AG10803 (cell line): ENCODE measurements around the gene TENM3.
A peak's percentile ranks its signal among the peaks of the same experiment; 100 is the strongest.

Experiments used
- DNase-seq: peaks from one replicate; pipeline ENCODE4 v3.0.0; 2010; ENCODE audit warnings: low read depth
- H3K4me3 ChIP-seq: 2 replicates; pipeline ENCODE4 v1.5.1; 2011; ENCODE audit warnings: mild to moderate bottlenecking, low read length, control low read depth
- TF ChIP-seq, protein P1 (sequence below): conservative IDR thresholded peaks from 2 replicates; pipeline ENCODE4 v1.5.1; 2011; ENCODE audit warnings: mild to moderate bottlenecking, low read length, control low read depth, inconsistent platforms

TENM3 gene

DNA sequence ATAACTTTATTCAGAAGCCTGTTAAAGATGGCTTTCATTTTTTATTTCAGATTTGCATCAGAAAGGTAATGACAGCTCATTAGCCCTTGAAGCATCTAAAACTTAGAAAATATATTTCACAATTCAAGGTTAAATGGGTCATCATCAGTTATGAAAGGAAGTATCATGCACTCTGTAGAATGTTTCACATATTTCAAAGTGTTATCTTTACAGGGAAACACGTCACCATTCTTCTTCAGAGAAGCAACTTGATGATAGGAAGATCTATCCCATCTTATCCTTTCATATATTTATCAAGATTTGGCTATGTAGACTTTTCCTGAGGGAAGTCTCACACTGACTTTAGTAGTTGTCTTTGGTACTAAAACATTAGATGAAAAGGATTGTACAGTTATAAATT is 277.8 kb downstream of the TENM3 start:
- no peak for DNase-seq
- TF ChIP-seq, protein P1, sequence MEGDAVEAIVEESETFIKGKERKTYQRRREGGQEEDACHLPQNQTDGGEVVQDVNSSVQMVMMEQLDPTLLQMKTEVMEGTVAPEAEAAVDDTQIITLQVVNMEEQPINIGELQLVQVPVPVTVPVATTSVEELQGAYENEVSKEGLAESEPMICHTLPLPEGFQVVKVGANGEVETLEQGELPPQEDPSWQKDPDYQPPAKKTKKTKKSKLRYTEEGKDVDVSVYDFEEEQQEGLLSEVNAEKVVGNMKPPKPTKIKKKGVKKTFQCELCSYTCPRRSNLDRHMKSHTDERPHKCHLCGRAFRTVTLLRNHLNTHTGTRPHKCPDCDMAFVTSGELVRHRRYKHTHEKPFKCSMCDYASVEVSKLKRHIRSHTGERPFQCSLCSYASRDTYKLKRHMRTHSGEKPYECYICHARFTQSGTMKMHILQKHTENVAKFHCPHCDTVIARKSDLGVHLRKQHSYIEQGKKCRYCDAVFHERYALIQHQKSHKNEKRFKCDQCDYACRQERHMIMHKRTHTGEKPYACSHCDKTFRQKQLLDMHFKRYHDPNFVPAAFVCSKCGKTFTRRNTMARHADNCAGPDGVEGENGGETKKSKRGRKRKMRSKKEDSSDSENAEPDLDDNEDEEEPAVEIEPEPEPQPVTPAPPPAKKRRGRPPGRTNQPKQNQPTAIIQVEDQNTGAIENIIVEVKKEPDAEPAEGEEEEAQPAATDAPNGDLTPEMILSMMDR = no peak
- H3K4me3 ChIP-seq = no peak overlapping the region

DNA sequence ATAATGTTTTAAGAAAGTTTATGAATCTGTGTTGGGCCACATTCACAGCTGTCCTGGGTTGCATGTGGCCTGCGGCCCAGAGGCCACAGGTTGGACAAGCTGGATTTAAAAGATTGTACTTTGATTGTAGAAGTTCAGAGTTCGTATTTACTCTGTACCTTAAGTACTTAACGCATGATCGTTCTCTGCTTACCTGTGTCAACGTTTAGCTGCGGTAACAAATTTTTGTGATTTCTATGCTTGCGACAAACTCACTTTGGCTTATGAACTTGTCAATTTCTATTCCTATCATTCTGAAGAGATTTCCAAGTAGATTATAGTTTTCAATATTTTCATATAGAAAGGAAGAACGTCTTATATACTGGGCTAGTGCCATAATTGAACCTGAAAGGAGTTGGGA is 285.6 kb downstream of the TENM3 start:
- no peak for DNase-seq
- H3K4me3 ChIP-seq = no peak overlapping the region
- TF ChIP-seq, protein P1 = no peak

DNA sequence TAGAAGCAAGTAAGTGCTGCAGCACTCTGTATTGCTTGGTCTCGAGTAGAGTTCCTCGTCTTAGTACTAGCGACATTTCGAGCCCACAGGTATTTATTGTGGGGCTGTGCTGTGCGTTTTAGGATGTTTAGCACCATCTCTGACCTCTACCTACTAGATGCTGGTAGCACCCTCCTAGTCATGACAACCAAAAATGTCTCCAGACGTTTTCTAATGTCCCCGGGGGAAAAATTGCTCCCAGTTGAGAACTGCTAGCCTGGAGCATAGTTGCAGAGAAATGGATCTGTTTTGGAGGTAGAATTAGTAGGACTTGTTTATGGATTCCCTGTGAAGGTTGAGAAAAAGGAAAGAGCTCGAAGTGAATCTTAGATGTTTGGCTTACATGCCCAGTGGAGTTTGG is 287.2 kb downstream of the TENM3 start:
- no peak for DNase-seq
- H3K4me3 ChIP-seq = no peak overlapping the region
- TF ChIP-seq, protein P1 = no peak

DNA sequence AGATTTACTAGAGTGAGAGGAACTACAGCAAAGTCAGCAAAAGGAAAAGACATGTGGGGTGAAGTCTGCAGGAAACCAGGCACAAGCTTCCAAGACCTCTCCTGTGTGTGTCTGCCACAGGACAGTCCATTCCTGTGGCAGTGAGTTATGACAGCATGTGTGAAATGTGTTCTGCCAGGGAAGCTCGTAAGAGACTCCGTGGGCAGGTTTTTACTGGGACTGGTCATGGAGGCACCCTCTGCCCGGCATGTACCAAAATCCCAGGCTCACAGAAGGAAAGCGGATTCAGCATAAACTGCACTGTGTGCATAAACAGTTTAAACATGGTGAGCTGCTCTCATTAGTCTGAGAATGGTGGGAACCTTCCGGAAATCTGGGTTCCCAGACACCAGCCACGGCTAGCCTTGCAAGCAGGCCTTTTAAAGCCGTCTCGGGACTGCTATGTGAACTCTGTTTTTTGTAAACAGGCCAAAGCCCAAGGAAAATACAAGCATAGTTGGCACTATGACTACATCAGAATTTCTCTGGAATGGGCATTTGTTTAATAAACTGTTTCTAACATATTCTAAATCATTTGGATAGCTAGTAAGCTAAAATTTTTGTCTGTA is 288.5 kb downstream of the TENM3 start:
- TF ChIP-seq, protein P1 = no peak
- peak; percentile 67 for DNase-seq
- H3K4me3 ChIP-seq = no peak overlapping the region

DNA sequence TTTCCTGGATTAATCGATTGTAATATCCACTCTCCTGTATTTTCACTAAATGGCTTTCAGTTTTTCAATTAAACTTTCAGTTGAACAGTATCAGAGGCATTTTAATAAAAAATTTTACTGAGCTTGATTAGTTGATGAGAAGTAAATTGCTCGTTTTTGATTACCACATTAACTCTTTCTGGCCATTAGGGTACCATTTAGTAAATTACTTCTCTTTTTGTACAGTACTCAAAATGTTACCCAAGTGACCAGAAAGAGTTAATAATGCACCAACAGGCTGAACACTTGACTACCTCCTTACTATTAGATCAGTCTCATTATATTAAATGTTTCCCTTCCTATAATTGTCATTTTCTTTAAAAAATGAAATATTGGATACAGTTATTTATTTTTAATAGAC is 289.2 kb downstream of the TENM3 start:
- no peak overlapping the region for H3K4me3 ChIP-seq
- TF ChIP-seq, protein P1 = no peak
- DNase-seq = no peak

DNA sequence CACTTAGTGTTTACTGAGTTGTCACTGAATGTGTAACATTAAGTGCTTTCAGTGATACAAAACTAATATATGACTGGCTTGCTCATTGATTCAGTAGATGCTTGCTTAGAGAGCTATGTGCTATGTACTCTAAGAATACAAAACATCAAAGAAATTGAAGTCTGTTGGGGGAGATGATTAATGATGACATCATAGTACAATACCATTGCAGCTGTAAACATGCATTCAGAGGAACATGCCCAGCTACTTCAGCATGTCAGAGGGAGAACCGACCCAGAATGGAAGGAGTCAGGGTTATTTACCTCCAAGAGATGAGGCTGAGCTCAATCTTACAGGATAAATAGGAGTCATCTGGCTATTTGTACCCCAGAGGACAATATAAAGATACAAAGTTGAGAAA is 290.8 kb downstream of the TENM3 start:
- TF ChIP-seq, protein P1 = no peak
- H3K4me3 ChIP-seq = no peak overlapping the region
- peak; percentile 37 for DNase-seq

DNA sequence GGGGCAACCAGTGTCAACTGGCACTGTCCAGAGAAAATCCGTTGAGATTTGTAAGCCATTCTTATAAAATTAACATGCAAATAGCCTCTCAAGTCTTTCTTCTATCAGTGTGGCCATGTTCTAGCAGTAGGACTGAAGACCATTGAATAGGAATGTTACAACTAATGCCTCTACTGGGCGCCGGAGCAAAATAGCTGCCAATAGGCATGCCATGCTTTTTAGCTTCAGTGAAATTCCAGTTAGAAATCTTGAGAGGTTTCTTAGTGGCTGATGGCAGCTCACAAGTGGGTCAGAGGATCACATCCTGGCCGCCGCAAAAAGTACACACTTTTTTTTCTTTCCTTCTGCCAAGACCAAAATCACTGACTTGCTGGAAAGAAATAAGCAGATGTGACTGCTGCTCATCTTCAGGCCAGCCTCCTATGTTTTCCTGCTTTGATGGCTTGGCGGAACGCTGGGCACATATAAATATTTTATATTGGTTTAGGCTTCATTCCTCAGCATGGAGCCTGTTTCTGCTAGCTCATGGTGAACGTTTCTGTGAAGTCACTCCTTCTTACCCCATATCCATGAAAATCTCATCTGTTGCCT is 293.1 kb downstream of the TENM3 start:
- no peak for DNase-seq
- no peak overlapping the region for H3K4me3 ChIP-seq
- TF ChIP-seq, protein P1 = no peak
